GM23338 (cell line): ENCODE measurements around the gene MIEF2. TPM values are rescaled to one million over a fixed set of nuclear protein-coding genes. Genes with fewer than 3 reads are reported as not detected.

Experiments used
- ATAC-seq: fragments of 200-7000 bp; cut with Tn5 transposase; 3 replicates; pipeline ENCODE4 v1.9.1; 2020
- DNase-seq: peaks from one replicate; pipeline ENCODE4 v3.0.0-alpha.2; 2015; ENCODE audit warnings: low spot score
- H2AFZ ChIP-seq: fragments of 200-600 bp; sonication (generic); 2 replicates; pipeline ENCODE4 v1.8.0; 2016; ENCODE audit warnings: antibody characterized with exemption, mild to moderate bottlenecking, moderate library complexity
- H3F3A ChIP-seq: fragments of 200-600 bp; sonication (generic); replicated peaks from 2 replicates; pipeline ENCODE4 v1.8.0; 2017; ENCODE audit warnings: antibody characterized with exemption, mixed run types, low read depth
- H3K27ac ChIP-seq: fragments of 200-600 bp; sonication (generic); 2 replicates; pipeline ENCODE4 v1.6.1; 2016; ENCODE audit warnings: low read depth
- H3K27me3 ChIP-seq: fragments of 200-600 bp; sonication (generic); 2 replicates; pipeline ENCODE4 v1.8.0; 2016; ENCODE audit warnings: mild to moderate bottlenecking, mixed run types, moderate library complexity; ENCODE audit not compliant: insufficient read depth
- H3K36me3 ChIP-seq: fragments of 200-600 bp; sonication (generic); 2 replicates; pipeline ENCODE4 v1.8.0; 2016; ENCODE audit warnings: mild to moderate bottlenecking; ENCODE audit not compliant: insufficient read depth
- H3K4me1 ChIP-seq: fragments of 200-600 bp; sonication (generic); 2 replicates; pipeline ENCODE4 v1.8.0; 2016; ENCODE audit warnings: mild to moderate bottlenecking, moderate library complexity; ENCODE audit not compliant: insufficient read depth
- H3K4me2 ChIP-seq: fragments of 200-600 bp; sonication (generic); 2 replicates; pipeline ENCODE4 v1.7.1; 2017; ENCODE audit warnings: mixed run types
- H3K4me3 ChIP-seq: fragments of 200-600 bp; sonication (generic); 2 replicates; pipeline ENCODE4 v1.6.1; 2016; ENCODE audit warnings: mixed run types
- H3K79me2 ChIP-seq: fragments of 200-600 bp; sonication (generic); replicated peaks from 2 replicates; pipeline ENCODE4 v1.8.0; 2017; ENCODE audit warnings: mild to moderate bottlenecking; ENCODE audit not compliant: insufficient read depth
- H3K9me2 ChIP-seq: fragments of 200-600 bp; sonication (generic); 2 replicates; pipeline ENCODE4 v1.8.0; 2017; ENCODE audit not compliant: insufficient read depth
- H4K20me1 ChIP-seq: fragments of 200-600 bp; sonication (generic); replicated peaks from 2 replicates; pipeline ENCODE4 v1.8.0; 2017; ENCODE audit warnings: mild to moderate bottlenecking; ENCODE audit not compliant: insufficient read depth
- H3K27ac Mint-ChIP-seq: 2 replicates; pipeline ENCODE4 v1.8.0; 2020; ENCODE audit warnings: inconsistent platforms, mild to moderate bottlenecking, moderate library complexity, mixed read lengths
- H3K27me3 Mint-ChIP-seq: 3 replicates; pipeline ENCODE4 v1.8.0; 2022; ENCODE audit warnings: low read depth, mild to moderate bottlenecking, moderate library complexity, mixed read lengths, inconsistent platforms; ENCODE audit not compliant: insufficient read depth, poor library complexity
- H3K36me3 Mint-ChIP-seq: 3 replicates; pipeline ENCODE4 v1.8.0; 2021; ENCODE audit warnings: low read depth, mild to moderate bottlenecking, inconsistent platforms, moderate library complexity, mixed read lengths
- H3K4me1 Mint-ChIP-seq: 3 replicates; pipeline ENCODE4 v1.8.0; 2020; ENCODE audit warnings: mild to moderate bottlenecking, inconsistent platforms, mixed read lengths
- H3K4me3 Mint-ChIP-seq: 3 replicates; pipeline ENCODE4 v1.8.0; 2021; ENCODE audit warnings: moderate library complexity, mild to moderate bottlenecking, inconsistent platforms, mixed read lengths
- H3K9me3 Mint-ChIP-seq: 3 replicates; pipeline ENCODE4 v1.8.0; 2020; ENCODE audit warnings: moderate library complexity, mild to moderate bottlenecking, inconsistent platforms, mixed read lengths
- CREB1 ChIP-seq: fragments of 250-450 bp; sonication (Bioruptor Pico); IDR thresholded peaks from 2 replicates; pipeline ENCODE4 v1.5.0; 2020; ENCODE audit warnings: low read depth, mild to moderate bottlenecking, moderate library complexity
- ETS1 ChIP-seq: IDR thresholded peaks from 2 replicates; pipeline ENCODE4 v1.6.1; 2016; ENCODE audit warnings: antibody characterized with exemption
- EZH2 ChIP-seq: fragments of 200-600 bp; sonication (generic); IDR thresholded peaks from one replicate; pipeline ENCODE4 v1.8.0; 2017; ENCODE audit warnings: antibody characterized with exemption, mild to moderate bottlenecking, low read depth; ENCODE audit not compliant: unreplicated experiment
- JUNB ChIP-seq: IDR thresholded peaks from one replicate; pipeline ENCODE4 v1.6.1; 2016; ENCODE audit warnings: antibody characterized with exemption; ENCODE audit not compliant: unreplicated experiment
- NANOG ChIP-seq: IDR thresholded peaks from 2 replicates; pipeline ENCODE4 v1.6.1; 2016; ENCODE audit warnings: antibody characterized with exemption, borderline replicate concordance
- POLR2AphosphoS5 ChIP-seq: IDR thresholded peaks from 2 replicates; pipeline ENCODE4 v1.6.1; 2016; ENCODE audit warnings: antibody characterized with exemption, low read depth
- REST ChIP-seq: IDR thresholded peaks from one replicate; pipeline ENCODE4 v1.6.1; 2018; ENCODE audit warnings: antibody characterized with exemption; ENCODE audit not compliant: unreplicated experiment
- ZNF331 ChIP-seq: fragments of 250-450 bp; sonication (Bioruptor Pico); IDR thresholded peaks from 2 replicates; pipeline ENCODE4 v1.5.0; 2020; ENCODE audit warnings: low read depth, mild to moderate bottlenecking, moderate library complexity
- ZNF462 ChIP-seq: fragments of 250-450 bp; sonication (Bioruptor Pico); IDR thresholded peaks from 2 replicates; pipeline ENCODE4 v1.5.0; 2020; ENCODE audit warnings: mild to moderate bottlenecking, moderate library complexity
- polyA plus RNA-seq: library from polyadenylated mRNA; unstranded; fragments of >200 nt; fragmentation: Nextera tagmentation; extraction: Ambion mirVana; gene quantifications from 2 replicates; pipeline ENCODE4 v1.2.1, GENCODE V29; 2016
- total RNA-seq: library from RNA; depleted of rRNA; stranded (reverse); fragments of >200 nt; shearing (Covaris generic); gene quantifications from 2 replicates; pipeline ENCODE4 v1.2.3, GENCODE V29; 2014
- TF ChIP-seq, protein P1 (sequence below), 2 experiments: fragments of 200-600 bp in 1 of 2; sonication (generic) in 1 of 2; conservative IDR thresholded peaks; 2 replicates each; pipeline versions ENCODE4 v1.5.1 to v1.6.1; 2016 to 2017; ENCODE audit warnings: antibody characterized with exemption in 2 of 2, low read depth in 2 of 2, mild to moderate bottlenecking in 2 of 2, moderate library complexity in 1 of 2

The MIEF2 gene
- total and polyA plus RNA-seq, 2 experiments from 2014 or later: 8.2 to 26.5 TPM

DNA sequence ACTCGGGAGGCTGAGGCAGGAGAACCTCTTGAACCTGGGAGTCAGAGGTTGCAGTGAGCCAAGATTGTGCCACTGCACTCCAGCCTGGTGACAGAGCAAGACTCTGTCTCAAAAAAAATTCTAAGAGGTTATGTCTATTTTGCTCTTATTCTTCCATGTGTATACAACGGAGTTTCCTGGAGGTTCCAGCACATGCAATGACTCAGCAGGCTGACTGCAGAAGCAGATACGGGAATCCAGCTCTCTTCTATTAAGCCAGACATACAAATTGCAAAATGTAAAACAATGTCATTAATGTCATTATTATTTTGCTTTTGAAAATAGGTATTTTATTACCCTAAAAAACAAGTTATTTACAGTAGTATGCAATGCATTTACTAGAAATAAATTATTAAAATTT lies 18.4 kb downstream of the MIEF2 start (continued):
- TF ChIP-seq, protein P1, sequence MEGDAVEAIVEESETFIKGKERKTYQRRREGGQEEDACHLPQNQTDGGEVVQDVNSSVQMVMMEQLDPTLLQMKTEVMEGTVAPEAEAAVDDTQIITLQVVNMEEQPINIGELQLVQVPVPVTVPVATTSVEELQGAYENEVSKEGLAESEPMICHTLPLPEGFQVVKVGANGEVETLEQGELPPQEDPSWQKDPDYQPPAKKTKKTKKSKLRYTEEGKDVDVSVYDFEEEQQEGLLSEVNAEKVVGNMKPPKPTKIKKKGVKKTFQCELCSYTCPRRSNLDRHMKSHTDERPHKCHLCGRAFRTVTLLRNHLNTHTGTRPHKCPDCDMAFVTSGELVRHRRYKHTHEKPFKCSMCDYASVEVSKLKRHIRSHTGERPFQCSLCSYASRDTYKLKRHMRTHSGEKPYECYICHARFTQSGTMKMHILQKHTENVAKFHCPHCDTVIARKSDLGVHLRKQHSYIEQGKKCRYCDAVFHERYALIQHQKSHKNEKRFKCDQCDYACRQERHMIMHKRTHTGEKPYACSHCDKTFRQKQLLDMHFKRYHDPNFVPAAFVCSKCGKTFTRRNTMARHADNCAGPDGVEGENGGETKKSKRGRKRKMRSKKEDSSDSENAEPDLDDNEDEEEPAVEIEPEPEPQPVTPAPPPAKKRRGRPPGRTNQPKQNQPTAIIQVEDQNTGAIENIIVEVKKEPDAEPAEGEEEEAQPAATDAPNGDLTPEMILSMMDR (conservative IDR thresholded peaks at IDR 0.05; ENCODE audit: low read depth in 2 of 2): no peak
- TF ChIP-seq EZH2 (no peak), ZNF331 (CRISPR knock-in tag) (no peak), POLR2AphosphoS5 (no peak), JUNB (no peak)

- Histone ChIP-seq H3K79me2 (no peaks in the 10 kb centered on the region), H3K36me3 (peaks cover 49% of the 10 kb centered on the region), H3K9me2 (no peaks in the 10 kb centered on the region), H2AFZ (no peak overlapping the region), H3K27me3 (no peaks in the 10 kb centered on the region), H3K27ac (no peak overlapping the region), H3F3A (0 out of 2 replicates have a peak, but pooled peaks cover 4% of the 10 kb centered on the region), H3K4me3 (no peak overlapping the region), H3K4me1 (no peaks in the 10 kb centered on the region), H4K20me1 (peaks cover 8% of the 10 kb centered on the region), H3K4me2 (no peak overlapping the region)
- DNase-seq: no peak
- no peaks in the 10 kb centered on the region for H3K4me1 Mint-ChIP-seq
- H3K9me3 Mint-ChIP-seq: no peaks in the 10 kb centered on the region
- H3K27ac Mint-ChIP-seq: no peak overlapping the region
- ATAC-seq: no peak
- peaks cover 82% of the 10 kb centered on the region for H3K36me3 Mint-ChIP-seq
- H3K27me3 Mint-ChIP-seq: peaks cover 8% of the 10 kb centered on the region
- H3K4me3 Mint-ChIP-seq: no peak overlapping the region
- TF ChIP-seq ZNF462 (CRISPR knock-in tag) (no peak), EZH2 (no peak), POLR2AphosphoS5 (no peak), ZNF331 (CRISPR knock-in tag) (no peak), CREB1 (CRISPR knock-in tag) (no peak), ETS1 (no peak), NANOG (no peak), REST (no peak)
- TF ChIP-seq, protein P1 (conservative IDR thresholded peaks at IDR 0.05; ENCODE audit: low read depth in 2 of 2): no peak
Observed at GRCh38 chr17:18280249-18280648, 19.8 kb downstream of the MIEF2 start.
